SU-DHL-6 (cell line): Measurements from ENCODE around the gene CCDC17.

ENCODE experiments used
- CTCF ChIP-seq: fragments of 200-600 bp; sonication (generic); IDR thresholded peaks from one replicate; pipeline ENCODE4 v1.5.1; 2017; ENCODE audit warnings: antibody characterized with exemption, mild to moderate bottlenecking, low read length, moderate library complexity; ENCODE audit not compliant: insufficient read depth, poor library complexity, severe bottlenecking
- EZH2phosphoT487 ChIP-seq: fragments of 200-600 bp; sonication (generic), shearing (Covaris generic); conservative IDR thresholded peaks from 2 replicates; pipeline ENCODE4 v1.6.1; 2018; ENCODE audit warnings: mild to moderate bottlenecking, antibody characterized with exemption, low read length, moderate library complexity, mixed read lengths

GRCh38 chr1:45667321-45668111 lies 43.7 kb upstream of the CCDC17 start:
- TF ChIP-seq CTCF (no peak), EZH2phosphoT487 (no peak)
